ENCODE measurements around the gene SHLD1.
"Not testable (repeated sequence)": the region's sequence is repeated elsewhere in the genome, so short reads cannot be mapped to it uniquely, and the experiment has no call there.

Gene SHLD1

DNA sequence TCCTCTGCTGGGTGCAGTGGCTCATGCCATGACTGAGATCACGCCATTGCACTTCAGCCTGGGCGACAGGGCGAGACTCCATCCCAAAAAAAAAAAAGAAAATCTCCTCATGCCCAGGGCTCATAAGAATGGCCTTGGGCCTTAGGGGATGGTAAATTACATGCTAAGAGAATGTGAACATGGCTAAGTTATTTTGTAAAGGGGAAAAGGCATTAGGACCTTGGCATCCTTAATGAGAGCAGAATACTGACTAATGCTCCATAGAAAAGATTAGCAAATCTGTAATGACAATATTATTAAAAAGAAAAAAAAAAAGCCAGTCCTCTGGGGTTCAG, 12.6 kb upstream of the SHLD1 start:
- no peak for DNase-seq (ENCODE audit: low read depth)

DNA sequence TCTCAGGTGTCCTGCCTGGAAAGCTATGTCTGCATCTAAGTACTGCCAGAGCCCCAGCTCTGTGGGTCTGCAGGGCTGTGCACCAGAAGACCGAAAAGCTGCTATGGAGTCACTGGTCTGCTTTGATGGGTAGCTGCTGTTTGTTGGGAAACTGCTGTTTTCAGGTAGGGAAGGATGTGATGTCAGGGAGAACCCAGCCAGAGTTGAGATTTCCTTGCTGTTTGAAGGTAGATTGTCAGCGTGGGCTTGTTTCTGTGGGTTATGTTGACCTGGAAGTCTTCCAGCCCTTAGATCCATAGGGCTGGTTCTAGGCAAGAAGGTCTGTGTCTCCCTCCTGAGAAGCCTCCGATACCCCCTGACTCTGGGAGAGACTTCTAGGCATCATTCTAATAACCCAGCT, 12.2 kb upstream of the SHLD1 start:
- DNase-seq (ENCODE audit: low read depth) = no peak

DNA sequence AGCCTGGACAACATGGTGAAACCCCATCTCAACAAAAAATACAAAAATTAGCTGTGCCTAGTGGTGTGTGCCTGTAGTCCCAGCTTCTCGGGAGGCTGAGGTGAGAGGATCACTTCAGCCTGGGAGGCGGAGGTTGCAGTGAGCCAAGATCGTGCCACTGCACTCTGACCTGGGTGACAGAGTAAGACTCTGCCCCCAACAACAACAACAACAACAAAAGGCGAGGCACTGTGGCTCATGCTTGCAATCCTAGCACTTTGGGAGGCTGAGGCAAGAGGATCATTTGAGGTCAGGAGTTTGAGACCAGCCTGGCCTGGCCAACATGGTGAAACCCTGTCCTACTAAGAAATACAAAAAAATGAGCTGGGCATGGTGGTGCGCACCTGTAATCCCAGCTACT, 9.6 kb upstream of the SHLD1 start:
- not testable (repeated sequence) for DNase-seq (ENCODE audit: low read depth)

DNA sequence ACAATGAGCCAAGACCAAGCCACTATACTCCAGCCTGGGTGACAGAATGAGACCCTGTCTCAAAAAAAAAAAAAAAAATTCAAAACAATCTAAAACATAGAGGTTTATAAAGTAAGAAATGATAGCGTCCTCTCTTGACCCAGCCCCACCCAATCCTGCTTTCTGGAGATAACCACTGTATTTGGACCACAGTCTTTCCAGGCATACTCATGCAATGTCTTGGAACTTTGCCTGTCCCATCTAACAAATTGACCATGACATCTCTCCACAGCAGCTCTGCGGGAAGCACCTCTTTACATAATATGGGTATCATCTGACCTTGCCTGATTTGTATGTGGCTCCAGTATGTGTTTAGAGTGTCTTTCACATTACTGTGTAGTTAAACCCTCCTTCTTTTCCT, 9.1 kb upstream of the SHLD1 start:
- peak; percentile 89 for DNase-seq (ENCODE audit: low read depth)

DNA sequence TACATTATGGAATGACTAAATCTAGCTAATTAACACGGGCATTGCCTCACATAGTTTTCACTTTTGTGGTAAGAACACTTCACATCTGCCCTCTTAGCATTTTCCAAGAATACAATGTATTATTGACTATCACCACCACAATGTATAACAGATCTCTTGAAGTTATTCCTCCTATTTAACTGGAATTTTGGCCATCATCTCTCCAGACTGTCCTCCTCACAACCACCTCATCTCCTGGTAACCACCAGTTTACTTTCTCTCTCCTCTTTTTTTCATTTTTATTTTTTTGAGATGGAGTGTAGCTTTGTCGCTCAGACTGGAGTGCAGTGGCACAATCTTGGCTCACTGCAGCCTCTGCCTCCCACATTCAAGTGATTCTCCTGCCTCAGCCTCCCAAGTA, 8.2 kb upstream of the SHLD1 start:
- no peak for DNase-seq (ENCODE audit: low read depth)

DNA sequence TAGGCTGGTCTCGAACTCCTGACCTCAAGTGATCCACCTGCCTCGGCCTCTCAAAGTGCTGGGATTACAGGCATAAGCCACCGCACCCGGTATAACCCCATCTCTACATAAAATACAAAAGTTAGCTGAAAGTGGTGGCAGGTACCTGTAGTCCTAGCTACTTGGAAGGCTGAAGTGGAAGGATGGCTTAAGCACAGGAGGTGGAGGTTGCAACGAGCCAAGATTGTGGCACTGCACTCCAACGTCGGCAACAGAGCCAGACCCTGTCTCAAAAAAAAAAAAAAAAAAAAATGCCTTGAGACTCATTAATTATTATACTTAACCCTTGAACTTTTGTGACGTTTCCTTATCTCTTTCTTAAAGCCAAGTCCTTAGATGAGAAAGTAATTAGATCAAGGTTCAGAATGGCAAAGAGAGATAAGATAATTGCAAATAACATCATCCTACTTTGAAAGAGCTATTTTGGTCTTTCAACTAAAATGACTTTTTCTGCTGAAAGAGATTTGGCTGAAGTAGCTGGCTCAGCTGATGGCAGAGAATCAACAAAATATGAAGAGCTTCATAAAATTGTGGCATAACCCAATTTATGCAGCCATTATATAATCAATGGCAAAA, 4.7 kb upstream of the SHLD1 start:
- DNase-seq (ENCODE audit: low read depth) = no peak

DNA sequence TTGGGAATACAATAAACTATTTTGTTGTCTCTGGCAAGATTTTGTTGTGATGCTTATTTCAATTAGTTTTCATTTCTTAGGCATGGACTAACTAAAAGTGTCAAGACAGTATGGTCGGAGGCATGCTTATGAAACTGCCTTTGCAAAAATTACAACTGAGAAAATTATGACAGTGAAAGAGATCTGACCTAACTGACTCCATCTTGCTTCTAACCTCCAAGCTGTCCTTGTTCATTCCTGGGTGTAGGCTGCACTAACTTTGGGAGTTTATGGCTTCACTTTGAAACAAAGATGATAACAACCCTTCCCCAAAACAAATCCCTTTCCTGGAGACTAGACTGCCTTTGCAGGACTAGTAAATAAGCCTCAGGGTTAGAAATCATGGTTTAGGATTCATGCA, 4.1 kb upstream of the SHLD1 start:
- DNase-seq (ENCODE audit: low read depth) = no peak

DNA sequence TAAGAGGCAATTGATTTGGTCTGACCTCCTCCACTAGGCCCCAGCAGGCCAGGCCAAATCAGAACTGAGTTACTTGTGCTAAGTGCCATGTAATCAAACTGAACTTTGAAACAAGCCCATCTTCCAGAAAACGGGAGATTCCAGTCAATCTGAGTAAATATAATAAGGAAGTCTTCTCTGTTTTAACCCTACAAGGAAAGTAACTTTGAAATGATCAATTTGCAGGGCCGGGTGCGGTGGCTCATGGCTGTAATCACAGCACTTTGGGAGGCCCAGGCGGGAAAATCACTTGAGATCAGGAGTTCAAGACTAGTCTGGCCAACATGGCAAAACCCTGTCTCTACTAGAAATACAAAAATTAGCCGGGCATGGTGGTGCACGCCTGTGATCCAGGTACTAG, 2.0 kb upstream of the SHLD1 start:
- DNase-seq (ENCODE audit: low read depth) = no peak

DNA sequence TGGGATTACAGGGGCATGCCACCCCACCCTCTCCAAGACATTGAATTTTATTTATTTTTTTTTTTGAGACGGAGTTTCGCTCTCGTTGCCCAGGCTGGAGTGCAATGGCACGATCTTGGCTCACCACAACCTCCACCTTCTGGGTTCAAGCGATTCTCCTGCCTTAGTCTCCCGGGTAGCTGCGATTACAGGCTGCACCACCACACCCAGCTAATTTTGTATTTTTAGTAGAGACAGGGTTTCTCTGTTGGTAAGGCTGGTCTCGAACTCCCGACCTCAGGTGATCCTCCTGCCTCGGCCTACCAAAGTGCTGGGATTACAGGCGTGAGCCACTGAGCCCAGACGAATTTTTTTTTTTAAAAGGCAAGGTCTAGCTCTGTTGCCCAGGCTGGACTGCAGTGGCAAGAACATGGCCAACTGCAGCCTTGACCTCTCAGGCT, 669 bp upstream of the SHLD1 start:
- not testable (repeated sequence) for DNase-seq (ENCODE audit: low read depth)

DNA sequence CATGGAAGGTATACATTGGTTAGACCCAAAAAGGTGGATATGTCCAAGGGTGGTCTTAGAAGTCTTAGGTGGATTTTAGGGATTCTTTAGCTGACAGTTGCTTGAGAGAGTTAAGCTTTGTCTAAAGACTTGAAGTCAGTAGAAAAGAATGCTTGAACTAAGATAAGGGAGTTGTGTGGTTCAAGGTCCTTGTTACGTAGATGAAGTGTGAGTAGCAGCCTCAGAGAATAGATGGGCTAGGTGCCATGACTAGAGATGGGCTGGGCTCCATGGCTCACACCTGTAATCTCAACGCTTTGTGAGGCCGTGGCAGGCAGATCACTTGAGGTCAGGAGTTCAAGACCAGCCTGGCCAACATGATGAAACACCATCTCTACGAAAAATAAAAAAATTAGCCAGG, 1.7 kb downstream of the SHLD1 start:
- DNase-seq (ENCODE audit: low read depth) = no peak

DNA sequence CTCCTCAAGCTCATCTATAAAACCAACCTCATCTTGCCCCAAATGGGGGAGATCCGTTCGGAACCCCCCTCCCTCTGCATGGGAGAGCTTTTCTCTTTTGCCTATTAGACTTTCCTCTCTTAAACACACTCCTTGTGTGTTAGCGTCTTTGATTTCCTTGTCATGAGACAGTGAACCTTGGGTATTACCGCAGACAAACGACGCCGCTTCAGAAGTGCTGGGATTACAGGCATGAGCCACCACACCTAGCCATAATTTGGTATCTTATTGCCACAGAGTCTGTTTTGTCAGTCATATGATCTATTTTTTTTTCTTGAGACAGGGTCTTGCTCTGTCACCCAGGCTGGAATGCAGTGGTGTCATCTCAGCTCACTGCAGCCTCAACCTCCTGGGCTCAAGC, 3.6 kb downstream of the SHLD1 start:
- no peak for DNase-seq (ENCODE audit: low read depth)

DNA sequence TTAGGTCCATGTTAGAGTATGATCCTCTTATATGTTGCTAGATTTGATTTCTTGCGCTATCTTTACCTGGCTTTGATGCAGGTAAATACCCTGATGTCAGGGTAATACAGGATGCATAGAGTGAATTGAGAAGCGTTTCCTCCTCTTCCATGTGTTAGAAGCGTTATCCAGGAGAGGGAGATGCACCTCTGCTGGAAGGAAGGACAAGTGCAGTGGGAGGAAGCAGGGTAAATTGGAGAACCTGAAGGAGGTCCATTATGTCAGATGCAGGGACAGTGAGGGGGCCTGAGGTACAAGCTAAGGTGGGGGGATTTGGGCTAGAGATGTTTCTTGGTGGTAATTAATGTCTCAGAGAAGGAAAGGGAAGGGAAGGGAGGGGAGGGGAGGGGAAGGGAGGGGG, 7.7 kb downstream of the SHLD1 start:
- no peak for DNase-seq (ENCODE audit: low read depth)

DNA sequence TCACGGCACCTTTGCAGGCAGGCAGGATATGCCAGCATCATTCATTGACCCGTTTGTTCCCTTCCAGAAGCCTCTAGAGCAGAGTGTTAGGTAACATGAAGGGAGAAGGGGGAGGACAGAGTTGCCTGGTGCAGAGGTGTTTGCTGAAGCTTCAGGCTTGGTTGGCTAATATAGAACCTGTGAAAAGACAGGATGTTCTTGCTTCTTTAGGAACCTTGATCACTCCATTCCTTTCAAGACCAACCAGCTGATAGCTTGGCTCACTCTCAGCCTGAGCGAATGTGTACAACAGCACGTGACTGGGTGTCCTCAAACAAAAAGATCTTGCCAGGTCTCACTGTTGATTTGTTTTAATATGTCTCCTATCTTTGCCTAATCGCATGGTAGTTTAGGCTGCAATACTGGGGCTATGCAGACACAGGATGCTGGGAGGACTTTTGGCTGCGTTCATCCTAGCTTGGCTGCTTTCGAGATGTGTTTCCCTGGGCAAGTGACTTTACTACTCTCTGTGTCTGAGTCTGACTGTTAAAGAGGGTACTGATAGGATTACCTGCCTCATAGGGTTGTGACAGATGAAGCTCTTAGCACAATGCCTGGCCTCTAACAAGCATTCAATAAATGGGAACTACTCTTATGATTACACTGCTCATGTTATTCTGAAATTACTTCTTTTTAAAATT, 16.0 kb downstream of the SHLD1 start:
- no peak for DNase-seq (ENCODE audit: low read depth)

DNA sequence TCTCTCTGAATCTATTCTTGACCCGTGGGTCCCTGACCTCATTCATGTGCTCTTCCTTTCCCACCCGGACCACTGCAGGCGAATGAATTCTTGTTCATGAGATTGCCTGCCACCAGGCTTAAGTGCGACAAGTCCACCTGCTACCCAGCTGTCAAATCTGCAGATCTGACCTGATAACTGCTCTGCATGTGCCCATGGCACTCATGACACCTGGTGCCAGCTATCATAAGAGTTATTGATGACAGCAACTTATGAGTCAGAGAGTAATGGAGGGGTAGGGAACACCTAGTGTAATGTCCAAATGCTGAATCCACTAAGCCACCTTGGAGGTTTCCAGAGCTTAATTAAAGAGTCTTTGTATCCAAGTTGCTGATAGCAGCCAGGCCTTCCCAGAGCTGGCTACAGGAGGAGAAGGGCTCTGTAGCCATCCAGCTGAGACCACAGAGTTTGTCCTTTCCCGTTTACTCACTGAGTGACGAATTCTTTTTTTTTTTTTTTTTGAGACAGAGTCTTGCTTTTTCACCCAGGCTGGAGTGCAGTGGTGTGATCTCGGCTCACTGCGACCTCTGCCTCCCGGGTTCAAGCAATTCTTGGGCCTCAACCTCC, 17.4 kb downstream of the SHLD1 start:
- DNase-seq (ENCODE audit: low read depth) = no peak

DNA sequence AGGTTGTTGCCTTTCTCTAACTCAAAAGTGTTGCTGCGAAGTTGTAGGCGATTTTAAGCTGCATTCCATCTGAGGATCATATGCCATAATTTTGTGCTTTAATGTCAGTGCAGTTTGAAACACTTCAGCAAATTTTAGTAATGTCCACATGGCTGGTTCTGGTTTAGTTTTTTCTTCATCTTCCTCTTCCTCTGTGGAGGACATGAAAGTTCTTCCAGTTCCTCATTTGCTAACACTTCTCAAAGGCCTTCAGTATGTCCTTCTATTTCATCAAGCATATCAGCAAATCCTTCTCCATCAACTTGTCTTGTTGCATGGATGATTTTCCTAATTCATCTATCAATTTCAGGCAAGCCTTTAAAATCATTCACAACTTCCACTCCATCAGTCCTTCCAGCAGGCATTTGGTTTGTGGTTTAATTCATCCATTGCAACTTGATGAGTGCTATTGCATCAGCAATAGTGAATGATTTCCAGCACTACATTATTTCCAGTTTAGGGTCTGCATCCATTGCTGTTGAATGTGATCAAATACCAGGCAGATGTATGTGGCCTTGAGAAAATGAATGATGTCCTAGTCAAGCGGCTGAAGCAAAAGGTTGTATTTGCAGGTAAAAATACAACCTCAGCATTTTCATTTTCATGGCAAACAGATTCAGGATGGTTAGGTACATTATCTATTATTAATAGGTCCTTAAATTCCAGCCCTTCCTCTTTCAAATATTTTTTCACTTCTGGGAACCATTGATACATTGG, 20.2 kb downstream of the SHLD1 start:
- DNase-seq (ENCODE audit: low read depth) = no peak

DNA sequence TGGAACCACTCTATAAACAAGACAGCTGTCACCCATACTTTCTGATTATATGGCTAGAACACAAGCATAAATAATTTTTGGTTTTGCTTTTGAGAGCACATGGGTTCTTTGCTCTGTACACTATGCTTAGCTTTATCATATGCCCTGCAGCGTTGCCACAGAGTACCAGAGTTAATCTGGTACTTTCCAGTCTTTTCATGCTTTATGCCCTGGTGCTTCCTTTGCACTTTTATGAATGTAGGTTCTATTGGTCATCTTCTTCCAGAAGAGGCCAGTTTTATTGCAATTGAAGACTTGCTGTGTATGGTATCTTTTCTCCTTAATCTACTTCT, 20.8 kb downstream of the SHLD1 start:
- DNase-seq (ENCODE audit: low read depth) = no peak

DNA sequence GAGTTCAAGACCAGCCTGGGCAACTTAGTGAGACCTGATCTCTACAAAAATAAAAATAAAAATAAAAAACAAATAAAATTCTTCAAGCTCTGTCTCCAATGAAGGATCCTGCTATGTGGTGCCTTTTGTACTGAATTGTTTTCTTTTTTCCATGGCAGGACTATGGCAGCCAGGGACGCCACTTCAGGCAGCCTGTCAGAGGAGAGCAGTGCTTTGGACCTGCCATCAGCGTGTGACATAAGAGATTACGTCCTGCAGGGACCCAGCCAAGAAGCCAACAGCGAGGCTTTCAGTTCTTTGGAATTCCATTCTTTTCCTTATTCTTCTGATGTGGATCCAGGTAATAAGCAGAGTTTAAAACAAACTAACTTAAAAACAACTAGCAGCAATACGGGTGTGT, 22.5 kb downstream of the SHLD1 start:
- DNase-seq (ENCODE audit: low read depth) = no peak

DNA sequence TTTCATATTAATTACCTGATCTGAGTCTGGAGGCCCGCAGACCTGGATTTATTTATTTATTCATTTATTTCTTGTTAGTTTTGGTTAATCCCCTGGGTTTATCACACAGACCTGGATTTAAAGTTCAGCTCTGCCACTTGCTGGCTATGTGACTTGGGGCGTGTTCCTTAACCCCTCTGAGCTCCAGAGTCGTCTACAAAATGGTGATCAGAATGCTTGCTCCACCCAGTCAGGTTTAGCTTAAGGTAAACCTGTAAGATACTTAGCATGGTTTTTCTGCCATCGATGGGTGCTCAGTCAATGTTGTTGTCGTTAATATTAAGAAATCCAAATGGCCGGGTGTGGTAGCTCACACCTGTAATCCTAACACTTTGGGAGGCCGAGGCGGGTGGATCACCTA, 23.4 kb downstream of the SHLD1 start:
- no peak for DNase-seq (ENCODE audit: low read depth)

DNA sequence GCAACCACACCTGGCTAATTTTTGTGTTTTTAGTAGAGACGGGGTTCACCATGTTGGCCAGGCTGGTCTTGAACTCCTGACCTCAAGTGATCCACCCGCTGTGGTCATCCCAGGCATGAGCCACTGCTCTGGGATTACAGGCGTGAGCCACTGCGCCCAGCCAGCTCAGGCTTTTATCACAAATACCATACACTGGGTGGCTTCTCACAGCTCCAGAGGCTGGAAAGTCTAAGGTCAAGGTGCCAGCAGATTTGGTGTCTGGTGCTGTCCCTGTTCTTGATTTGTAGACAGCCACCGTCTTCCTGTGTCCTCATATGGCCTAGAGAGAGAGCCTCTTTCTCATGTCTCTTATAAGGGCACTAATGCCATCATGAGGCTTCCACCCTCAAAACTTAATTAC, 25.9 kb downstream of the SHLD1 start:
- no peak for DNase-seq (ENCODE audit: low read depth)

DNA sequence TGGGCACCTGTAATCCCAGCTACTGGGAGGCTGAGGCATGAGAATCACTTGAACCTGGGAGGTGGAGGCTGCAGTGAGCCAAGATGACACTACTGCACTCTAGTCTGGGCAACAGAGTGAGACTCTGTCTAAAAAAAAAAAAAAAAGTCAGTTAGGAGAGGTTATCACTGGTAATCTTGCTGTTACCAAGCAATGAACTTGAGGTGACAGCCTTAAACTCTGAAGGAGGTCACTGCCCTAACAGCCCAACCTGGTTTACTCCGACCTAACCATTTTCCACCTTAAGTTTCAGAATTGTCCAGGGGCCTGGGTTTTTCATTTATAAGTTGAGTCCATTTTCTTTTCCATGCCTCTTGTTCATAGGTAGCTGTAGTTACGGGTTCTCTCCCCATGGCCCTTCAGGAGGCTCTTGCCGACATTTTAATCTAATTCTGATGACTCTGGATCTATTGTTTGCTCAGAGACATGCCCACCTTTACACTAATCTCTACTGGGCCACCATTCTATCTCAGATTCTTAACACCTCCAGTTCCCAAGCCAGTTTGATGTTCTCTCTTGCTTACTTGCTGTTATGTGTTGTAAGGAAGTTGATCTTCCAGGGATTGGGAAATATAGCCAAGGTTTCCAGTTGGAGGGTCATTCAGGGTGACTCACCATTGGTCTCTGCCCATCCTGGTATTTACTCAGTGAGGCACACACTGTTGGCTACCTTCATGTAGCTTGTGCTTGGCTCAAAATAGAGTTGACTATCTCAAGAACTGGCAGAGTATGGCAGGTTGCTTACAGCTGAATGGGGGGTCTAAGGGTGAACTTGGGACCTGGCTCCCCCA, 29.1 kb downstream of the SHLD1 start:
- peak; percentile 75 for DNase-seq (ENCODE audit: low read depth)

DNA sequence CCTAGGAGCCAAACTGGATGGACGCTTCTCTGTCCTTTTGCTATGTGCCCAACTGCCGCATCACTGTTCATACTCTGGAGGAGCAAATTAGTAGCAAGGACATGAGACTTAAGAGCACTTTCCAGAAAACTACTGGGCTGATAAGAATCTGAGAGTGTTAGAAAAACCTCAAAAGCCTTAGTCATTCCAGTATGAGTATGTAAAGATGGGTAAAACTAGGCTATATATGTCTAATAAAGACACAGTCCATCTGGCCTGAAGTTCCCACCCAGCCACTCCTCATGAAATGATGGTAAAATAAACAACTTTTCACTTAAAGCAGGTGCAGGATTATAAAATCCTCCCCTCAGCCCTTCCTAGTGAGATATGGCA, 30.6 kb downstream of the SHLD1 start:
- DNase-seq (ENCODE audit: low read depth) = no peak

DNA sequence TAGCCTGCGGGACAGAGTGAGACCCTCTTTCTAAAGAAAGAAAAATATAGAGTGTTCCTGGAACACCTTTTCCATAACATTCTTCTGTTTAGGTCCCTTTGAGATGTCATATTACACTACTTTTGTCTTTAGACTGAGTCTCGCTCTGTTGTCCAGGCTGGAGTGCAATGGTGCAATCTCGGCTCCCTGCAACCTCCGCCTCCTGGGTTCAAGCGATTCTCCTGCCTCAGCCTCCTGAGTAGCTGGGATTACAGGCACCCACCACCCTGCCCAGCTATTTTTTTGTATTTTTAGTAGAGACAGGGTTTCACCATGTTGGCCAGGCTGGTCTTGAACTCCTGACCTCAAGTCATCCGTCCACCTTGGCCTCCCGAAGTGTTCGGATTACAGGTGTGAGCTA, 31.2 kb downstream of the SHLD1 start:
- DNase-seq (ENCODE audit: low read depth) = not testable (repeated sequence)
